ENCODE data around the gene TCTN3. TPM values are rescaled to one million over a fixed set of nuclear protein-coding genes. Genes with fewer than 3 reads are reported as not detected.

Gene TCTN3
- total and polyA plus RNA-seq, 2 of the 13 experiments (the other 11 are each of a cell fraction or from before 2014, with no cell fraction given), result 53.3 to 60.0 TPM

GRCh38 chr10:95691281-95691680 lies 2.4 kb downstream of the TCTN3 start:
- in situ Hi-C loops (cut with HindIII; ENCODE audit: extremely low pct_ligation_motif_present, low pct_unique_long_range_greater_than_20kb) (no loop called here), intact Hi-C loops (cut with micrococcal nuclease; ENCODE audit: unreplicated experiment) (no loop called here)
- FAIRE-seq, result no peak
- 100% methylated on average over 2 of the region's 2 CpGs for WGBS (ENCODE audit: low lambda C conversion rate)
- no TSS peak for BruUV-seq (replicated peaks)
- H3K4me2 ChIP-seq (ENCODE audit: low read depth, low read length), result 0 out of 2 replicates have a peak overlapping the region, but pooled peaks have one; percentile 88
- H3K36me3 ChIP-seq (replicated peaks in 1 of 2; ENCODE audit: control insufficient read depth in 1 of 2, insufficient read depth in 2 of 2, low read length in 2 of 2), result peaks cover 10 to 37% of the 10 kb centered on the region in 2 experiments
- peaks cover 29% of the 10 kb centered on the region for H3K79me2 ChIP-seq (ENCODE audit: insufficient read depth, low read length)
- no peak overlapping the region for H3K9ac ChIP-seq (ENCODE audit: insufficient read depth, low read depth, low read length)
- ATAC-seq, result no peak
- ChIA-PET CTCF (ENCODE audit: low intra/inter-chr PET ratio, low total read pairs) (no interaction called here), POLR2A (no interaction called here)
- no peaks in the 10 kb centered on the region for H3K9me3 ChIP-seq (ENCODE audit: low read length)
- H3K4me1 ChIP-seq (ENCODE audit: insufficient read depth, low read length), result peaks cover 34% of the 10 kb centered on the region
- TF ChIP-seq ZNF768 (CRISPR knock-in tag; IDR thresholded peaks at IDR 0.05) (no peak), ZNF274 (CRISPR knock-in tag; IDR thresholded peaks at IDR 0.05) (no peak), ZNF556 (CRISPR knock-in tag; IDR thresholded peaks at IDR 0.05; ENCODE audit: borderline replicate concordance) (no peak), MZF1 (CRISPR knock-in tag; IDR thresholded peaks at IDR 0.05; ENCODE audit: borderline replicate concordance) (no peak), MBD4 (IDR thresholded peaks at IDR 0.05; ENCODE audit: borderline replicate concordance, low read length) (no peak), GPBP1L1 (CRISPR knock-in tag; IDR thresholded peaks at IDR 0.05) (no peak), KAT2B (IDR thresholded peaks at IDR 0.05; ENCODE audit: borderline replicate concordance, low read depth, low read length) (no peak), ZSCAN30 (CRISPR knock-in tag; IDR thresholded peaks at IDR 0.05) (no peak), JUN (CRISPR knock-in tag; IDR thresholded peaks at IDR 0.05) (no peak)
- TF ChIP-seq, protein P1, sequence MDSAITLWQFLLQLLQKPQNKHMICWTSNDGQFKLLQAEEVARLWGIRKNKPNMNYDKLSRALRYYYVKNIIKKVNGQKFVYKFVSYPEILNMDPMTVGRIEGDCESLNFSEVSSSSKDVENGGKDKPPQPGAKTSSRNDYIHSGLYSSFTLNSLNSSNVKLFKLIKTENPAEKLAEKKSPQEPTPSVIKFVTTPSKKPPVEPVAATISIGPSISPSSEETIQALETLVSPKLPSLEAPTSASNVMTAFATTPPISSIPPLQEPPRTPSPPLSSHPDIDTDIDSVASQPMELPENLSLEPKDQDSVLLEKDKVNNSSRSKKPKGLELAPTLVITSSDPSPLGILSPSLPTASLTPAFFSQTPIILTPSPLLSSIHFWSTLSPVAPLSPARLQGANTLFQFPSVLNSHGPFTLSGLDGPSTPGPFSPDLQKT (CRISPR knock-in tag; IDR thresholded peaks at IDR 0.05; ENCODE audit: borderline replicate concordance), result no peak
- TF ChIP-seq, protein P2, sequence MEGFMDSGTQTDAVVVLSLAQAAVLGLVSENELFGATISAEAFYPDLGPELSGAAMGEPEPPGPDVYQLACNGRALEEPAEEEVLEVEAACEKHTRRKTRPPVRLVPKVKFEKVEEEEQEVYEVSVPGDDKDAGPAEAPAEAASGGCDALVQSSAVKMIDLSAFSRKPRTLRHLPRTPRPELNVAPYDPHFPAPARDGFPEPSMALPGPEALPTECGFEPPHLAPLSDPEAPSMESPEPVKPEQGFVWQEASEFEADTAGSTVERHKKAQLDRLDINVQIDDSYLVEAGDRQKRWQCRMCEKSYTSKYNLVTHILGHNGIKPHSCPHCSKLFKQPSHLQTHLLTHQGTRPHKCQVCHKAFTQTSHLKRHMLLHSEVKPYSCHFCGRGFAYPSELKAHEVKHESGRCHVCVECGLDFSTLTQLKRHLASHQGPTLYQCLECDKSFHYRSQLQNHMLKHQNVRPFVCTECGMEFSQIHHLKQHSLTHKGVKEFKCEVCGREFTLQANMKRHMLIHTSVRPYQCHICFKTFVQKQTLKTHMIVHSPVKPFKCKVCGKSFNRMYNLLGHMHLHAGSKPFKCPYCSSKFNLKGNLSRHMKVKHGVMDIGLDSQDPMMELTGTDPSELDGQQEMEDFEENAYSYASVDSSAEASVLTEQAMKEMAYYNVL (CRISPR knock-in tag; IDR thresholded peaks at IDR 0.05; ENCODE audit: borderline replicate concordance), result no peak
- H2AFZ ChIP-seq (ENCODE audit: low read length), result no peak overlapping the region
- no peaks in the 10 kb centered on the region; a peak in 1 of 5 replicates for H3K27me3 ChIP-seq (ENCODE audit: control insufficient read depth in 1 of 2, insufficient read depth in 2 of 2, low read length in 2 of 2)
- H3K27ac ChIP-seq (ENCODE audit: extremely low read length, insufficient read depth, low read length), result no peak overlapping the region
- no peak overlapping the region for H3K4me3 ChIP-seq (replicated peaks in 1 of 3; ENCODE audit: insufficient read depth in 1 of 3, low read depth in 2 of 3, low read length in 3 of 3)
- no peaks in the 10 kb centered on the region for H4K20me1 ChIP-seq (ENCODE audit: insufficient read depth, low read length)
- no peak for DNase-seq (ENCODE audit: low spot score)

Measured in HepG2 (cell line).